DOHH2 (cell line): ENCODE measurements around the gene CDC5L.

ENCODE experiments used
- H3F3A ChIP-seq: fragments of 200-600 bp; sonication (generic), shearing (Covaris generic); 2 replicates; pipeline ENCODE4 v1.6.0; 2016; ENCODE audit warnings: antibody characterized with exemption, mild to moderate bottlenecking; ENCODE audit not compliant: control insufficient read depth, insufficient read depth
- H3K27ac ChIP-seq: fragments of 200-600 bp; sonication (generic); 2 replicates; pipeline ENCODE4 v1.5.1; 2014; ENCODE audit warnings: low read depth, mild to moderate bottlenecking, low read length, moderate library complexity
- H3K27me3 ChIP-seq: fragments of 200-600 bp; sonication (generic); 2 replicates; pipeline ENCODE4 v1.6.1; 2014; ENCODE audit warnings: mild to moderate bottlenecking, low read length, mixed read lengths; ENCODE audit not compliant: control insufficient read depth
- H3K36me3 ChIP-seq: fragments of 200-600 bp; sonication (generic); 2 replicates; pipeline ENCODE4 v1.6.1; 2014; ENCODE audit warnings: mild to moderate bottlenecking, low read length, moderate library complexity, mixed read lengths; ENCODE audit not compliant: control insufficient read depth
- H3K4me1 ChIP-seq: fragments of 200-600 bp; sonication (generic); 2 replicates; pipeline ENCODE4 v1.6.1; 2014; ENCODE audit warnings: mild to moderate bottlenecking, low read length, mixed read lengths; ENCODE audit not compliant: control insufficient read depth
- H3K4me2 ChIP-seq: fragments of 200-600 bp; sonication (generic); 2 replicates; pipeline ENCODE4 v1.6.0; 2014; ENCODE audit warnings: mild to moderate bottlenecking, low read length, moderate library complexity
- H3K4me3 ChIP-seq: fragments of 200-600 bp; sonication (generic); 2 replicates; pipeline ENCODE4 v1.5.1; 2014; ENCODE audit warnings: mild to moderate bottlenecking, low read length, mixed read lengths
- H3K79me2 ChIP-seq: fragments of 200-600 bp; sonication (generic); 2 replicates; pipeline ENCODE4 v1.6.1; 2014; ENCODE audit warnings: mild to moderate bottlenecking, low read length, mixed read lengths; ENCODE audit not compliant: control insufficient read depth
- H3K9me2 ChIP-seq: fragments of 200-600 bp; sonication (generic); replicated peaks from 2 replicates; pipeline ENCODE4 v1.6.1; 2014; ENCODE audit warnings: mild to moderate bottlenecking, low read length, mixed read lengths; ENCODE audit not compliant: control insufficient read depth
- H3K9me3 ChIP-seq: fragments of 200-600 bp; sonication (generic); 2 replicates; pipeline ENCODE4 v1.6.1; 2014; ENCODE audit warnings: antibody characterized with exemption, low read length, mixed read lengths; ENCODE audit not compliant: control insufficient read depth, insufficient read depth
- H4K20me1 ChIP-seq: fragments of 200-600 bp; sonication (generic); 2 replicates; pipeline ENCODE4 v1.6.0; 2014; ENCODE audit warnings: low read depth, mild to moderate bottlenecking, antibody characterized with exemption, low read length, moderate library complexity; ENCODE audit not compliant: control insufficient read depth, insufficient read depth
- EZH2phosphoT487 ChIP-seq: fragments of 200-600 bp; sonication (generic); IDR thresholded peaks from 2 replicates; pipeline ENCODE4 v1.6.1; 2017; ENCODE audit warnings: borderline replicate concordance, mild to moderate bottlenecking, antibody characterized with exemption, low read length, moderate library complexity, mixed read lengths
- TF ChIP-seq, protein P1 (sequence below): fragments of 200-600 bp; sonication (generic); IDR thresholded peaks from one replicate; pipeline ENCODE4 v1.5.1; 2014; ENCODE audit warnings: antibody characterized with exemption, mild to moderate bottlenecking, low read depth, low read length; ENCODE audit not compliant: poor library complexity, severe bottlenecking

The CDC5L gene

DNA sequence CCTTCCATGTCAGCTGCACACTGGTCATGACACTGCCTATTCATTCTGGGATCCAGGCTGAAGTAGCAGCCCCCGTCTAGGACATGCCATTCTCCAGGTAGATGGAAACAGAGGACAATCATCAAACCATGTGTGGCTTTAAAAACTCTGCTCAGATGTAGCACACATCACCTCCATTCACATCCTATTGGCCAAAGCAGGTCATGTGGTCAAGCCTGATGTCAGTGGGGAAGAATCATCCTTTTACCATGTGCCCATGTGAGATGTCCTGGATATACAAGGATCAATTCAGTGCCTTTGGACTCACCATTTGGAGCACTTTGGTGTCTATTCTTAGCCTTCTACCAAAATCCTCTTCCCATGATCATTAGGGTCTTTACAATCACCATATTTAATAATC is 99.5 kb downstream of the CDC5L start:
- Histone ChIP-seq H3K79me2 (no peaks in the 10 kb centered on the region), H3K4me2 (no peak overlapping the region), H3K36me3 (no peaks in the 10 kb centered on the region), H3K27ac (no peak overlapping the region), H3K4me3 (no peak overlapping the region), H3K4me1 (no peaks in the 10 kb centered on the region), H3F3A (no peaks in the 10 kb centered on the region), H4K20me1 (no peaks in the 10 kb centered on the region), H3K9me2 (no peaks in the 10 kb centered on the region), H3K27me3 (no peaks in the 10 kb centered on the region), H3K9me3 (no peaks in the 10 kb centered on the region)
- TF ChIP-seq, protein P1, sequence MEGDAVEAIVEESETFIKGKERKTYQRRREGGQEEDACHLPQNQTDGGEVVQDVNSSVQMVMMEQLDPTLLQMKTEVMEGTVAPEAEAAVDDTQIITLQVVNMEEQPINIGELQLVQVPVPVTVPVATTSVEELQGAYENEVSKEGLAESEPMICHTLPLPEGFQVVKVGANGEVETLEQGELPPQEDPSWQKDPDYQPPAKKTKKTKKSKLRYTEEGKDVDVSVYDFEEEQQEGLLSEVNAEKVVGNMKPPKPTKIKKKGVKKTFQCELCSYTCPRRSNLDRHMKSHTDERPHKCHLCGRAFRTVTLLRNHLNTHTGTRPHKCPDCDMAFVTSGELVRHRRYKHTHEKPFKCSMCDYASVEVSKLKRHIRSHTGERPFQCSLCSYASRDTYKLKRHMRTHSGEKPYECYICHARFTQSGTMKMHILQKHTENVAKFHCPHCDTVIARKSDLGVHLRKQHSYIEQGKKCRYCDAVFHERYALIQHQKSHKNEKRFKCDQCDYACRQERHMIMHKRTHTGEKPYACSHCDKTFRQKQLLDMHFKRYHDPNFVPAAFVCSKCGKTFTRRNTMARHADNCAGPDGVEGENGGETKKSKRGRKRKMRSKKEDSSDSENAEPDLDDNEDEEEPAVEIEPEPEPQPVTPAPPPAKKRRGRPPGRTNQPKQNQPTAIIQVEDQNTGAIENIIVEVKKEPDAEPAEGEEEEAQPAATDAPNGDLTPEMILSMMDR = no peak
- no peak for TF ChIP-seq EZH2phosphoT487

DNA sequence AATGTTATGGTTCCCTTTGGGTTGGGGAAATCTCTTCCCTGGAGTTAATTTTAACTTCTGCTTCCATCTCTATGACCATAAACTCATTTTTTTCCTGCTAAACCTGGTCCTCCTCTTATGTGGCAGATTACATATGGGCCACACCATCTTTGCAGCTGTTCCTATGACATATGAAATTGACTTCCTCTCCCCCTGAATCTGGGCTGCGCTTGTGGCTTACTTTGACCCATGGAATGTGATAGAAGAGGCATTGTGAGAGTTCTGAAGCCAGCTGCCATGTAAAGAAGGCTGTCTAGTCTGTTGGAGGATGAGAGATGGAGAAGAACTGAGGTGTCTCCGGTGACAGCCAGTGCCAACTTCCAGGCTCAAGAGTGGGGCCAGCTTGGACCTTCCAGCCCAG is 100.1 kb downstream of the CDC5L start:
- TF ChIP-seq EZH2phosphoT487 = no peak
- TF ChIP-seq, protein P1 = no peak
- no peaks in the 10 kb centered on the region for H3K9me3 ChIP-seq
- H3K4me1 ChIP-seq = no peaks in the 10 kb centered on the region
- no peaks in the 10 kb centered on the region for H4K20me1 ChIP-seq
- H3K79me2 ChIP-seq = no peaks in the 10 kb centered on the region
- H3K27ac ChIP-seq = no peak overlapping the region
- H3K36me3 ChIP-seq = no peaks in the 10 kb centered on the region
- H3K9me2 ChIP-seq = no peaks in the 10 kb centered on the region
- no peak overlapping the region for H3K4me2 ChIP-seq
- H3F3A ChIP-seq = no peaks in the 10 kb centered on the region
- H3K27me3 ChIP-seq = no peaks in the 10 kb centered on the region
- H3K4me3 ChIP-seq = no peak overlapping the region

DNA sequence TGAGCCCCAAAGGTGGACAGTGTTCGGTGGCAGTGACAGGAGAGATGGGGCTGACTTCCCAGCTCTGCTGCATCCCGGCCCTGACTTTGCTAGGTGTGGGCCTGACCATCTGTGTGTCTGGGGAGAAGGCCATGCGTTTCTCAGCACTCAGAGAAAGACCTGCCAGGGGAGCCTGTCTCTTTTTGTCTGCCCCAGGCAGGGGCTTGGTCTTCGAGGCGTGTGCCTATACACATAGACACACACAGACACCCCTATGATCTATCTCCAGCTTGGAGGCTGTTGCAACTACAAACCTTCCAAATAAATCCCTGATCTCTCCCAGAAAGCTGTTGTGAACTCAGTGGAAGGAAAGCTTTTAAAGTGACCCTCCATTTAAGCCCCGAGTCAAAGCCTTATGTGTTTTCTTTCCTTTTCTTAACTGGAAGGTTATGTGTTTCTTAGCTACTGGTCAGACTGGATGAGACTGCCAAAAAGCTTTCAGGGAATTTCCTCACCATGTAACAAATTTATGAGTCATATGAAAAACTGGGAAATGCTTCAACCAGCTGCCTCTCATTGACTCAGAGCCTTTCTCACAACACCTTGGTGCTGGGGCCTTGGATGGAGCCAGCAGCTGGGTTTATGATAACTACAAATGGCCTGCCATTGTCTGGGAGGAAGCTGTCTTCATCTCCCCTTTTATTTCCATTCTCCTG is 102.6 kb downstream of the CDC5L start:
- no peaks in the 10 kb centered on the region for H4K20me1 ChIP-seq
- no peak overlapping the region for H3K27ac ChIP-seq

More for the DNA sequence above, 102.6 kb downstream of the CDC5L start:
- no peak for TF ChIP-seq EZH2phosphoT487
- TF ChIP-seq, protein P1 = no peak
- no peaks in the 10 kb centered on the region for H3K9me2 ChIP-seq
- H3K4me1 ChIP-seq = no peaks in the 10 kb centered on the region
- H3K79me2 ChIP-seq = no peaks in the 10 kb centered on the region
- no peaks in the 10 kb centered on the region for H3K27me3 ChIP-seq
- H3K36me3 ChIP-seq = no peaks in the 10 kb centered on the region
- H3K4me3 ChIP-seq = no peak overlapping the region
- no peak overlapping the region for H3K4me2 ChIP-seq
- no peaks in the 10 kb centered on the region for H3F3A ChIP-seq
- no peaks in the 10 kb centered on the region for H3K9me3 ChIP-seq
